ENCODE measurements around the gene VPREB3. TPM values are rescaled to one million over a fixed set of nuclear protein-coding genes. Genes with fewer than 3 reads are reported as not detected.

VPREB3 gene
- total and polyA plus RNA-seq, 2 of the 8 experiments (the other 6 are each of a cell fraction or from before 2014, with no cell fraction given): 0.52 to 4.6 TPM

GRCh38 chr22:23714596-23715578 is 39.3 kb downstream of the VPREB3 start:
- no peak overlapping the region for H3K56ac ChIP-seq (replicated peaks; ENCODE audit: insufficient read length, low read depth, low read length)
- CTCF ChIA-PET (ENCODE audit: partially characterized antibody): no interaction called here
- POLR2A ChIA-PET (ENCODE audit: partially characterized antibody): no interaction called here
- no peak overlapping the region for H3K4ac ChIP-seq (replicated peaks; ENCODE audit: insufficient read length, low read depth, low read length)
- peaks cover 7 to 31% (median 15%) of the 10 kb centered on the region in 4 experiments for H3K36me3 ChIP-seq (ENCODE audit: control insufficient read depth in 2 of 4, insufficient read depth in 4 of 4, low read length in 3 of 4)
- H2BK20ac ChIP-seq (ENCODE audit: low read length): no peak overlapping the region
- no peak overlapping the region for H2BK12ac ChIP-seq (ENCODE audit: low read depth, low read length)
- no peak overlapping the region for H2AK5ac ChIP-seq (ENCODE audit: low read depth, low read length)
- no peak overlapping the region for H3K27ac ChIP-seq (ENCODE audit: low read depth, low read length)
- H3K9me3 ChIP-seq (ENCODE audit: insufficient read depth in 2 of 2, low read depth in 1 of 2, low read length in 1 of 2): no peaks in the 10 kb centered on the region
- H4K20me1 ChIP-seq (replicated peaks in 1 of 2; ENCODE audit: control insufficient read depth in 1 of 2, insufficient read depth in 2 of 2, low read length in 2 of 2): peaks cover 0 to 9% of the 10 kb centered on the region in 2 experiments
- FAIRE-seq (no peak), DNase-seq (ENCODE audit: low read depth in 1 of 2, low spot score in 2 of 2) (no peak)
- H3K4me3 ChIP-seq (ENCODE audit: extremely low read depth in 1 of 4, insufficient read depth in 2 of 4, low read depth in 3 of 4, low read length in 4 of 4): no peak overlapping the region
- peaks cover 12% of the 10 kb centered on the region for H3K79me1 ChIP-seq (ENCODE audit: low read depth, low read length)
- H2BK120ac ChIP-seq (replicated peaks; ENCODE audit: low read depth, low read length): no peak overlapping the region
- H3K9ac ChIP-seq (replicated peaks in 1 of 4; ENCODE audit: extremely low read depth in 1 of 4, low read depth in 3 of 4, low read length in 3 of 4): no peak overlapping the region
- no peaks in the 10 kb centered on the region for H3K23me2 ChIP-seq (ENCODE audit: low read depth, low read length)
- H3K18ac ChIP-seq (ENCODE audit: extremely low read depth, low read length): no peak overlapping the region
- H3K14ac ChIP-seq (ENCODE audit: insufficient read length): no peak overlapping the region
- H4K91ac ChIP-seq (replicated peaks; ENCODE audit: insufficient read length, low read length): no peak overlapping the region
- no peak overlapping the region for H3K23ac ChIP-seq (ENCODE audit: insufficient read length)
- 96% methylated on average over 18 of the region's 23 CpGs; no CpG with 5 or more reads in 1 of the 2 experiments for WGBS, 2 experiments (ENCODE audit: extremely low coverage in 1 of 2, insufficient coverage in 1 of 2, insufficient read length in 1 of 2, insufficient replicate concordance in 2 of 2, low coverage in 1 of 2, low lambda C conversion rate in 2 of 2, missing lambda C conversion rate in 1 of 2)
- H3K4me1 ChIP-seq (replicated peaks in 1 of 4; ENCODE audit: control insufficient read depth in 3 of 4, insufficient read depth in 4 of 4, low read length in 3 of 4): peaks cover 0 to 5% (median 2%) of the 10 kb centered on the region in 4 experiments; a peak in 5 of 7 replicates
- no peak overlapping the region; a peak in 1 of 4 replicates for H3K4me2 ChIP-seq (ENCODE audit: insufficient read depth in 1 of 2, low read depth in 2 of 2, low read length in 2 of 2)
- H2BK5ac ChIP-seq (ENCODE audit: low read depth, low read length): no peak overlapping the region
- H2AFZ ChIP-seq (ENCODE audit: low read length): no peak overlapping the region
- H4K8ac ChIP-seq (ENCODE audit: extremely low read depth, insufficient read depth, low read length): peak overlapping the region; percentile 11; the same call in 1 of the 2 replicates
- no peak overlapping the region for H4K5ac ChIP-seq (ENCODE audit: insufficient read length, low read depth, low read length)
- H3K27me3 ChIP-seq (replicated peaks in 1 of 4; ENCODE audit: control insufficient read depth in 3 of 4, extremely low read depth in 1 of 4, insufficient read depth in 3 of 4, low read length in 3 of 4): no peaks in the 10 kb centered on the region; a peak in 1 of 7 replicates
- no peak overlapping the region for H2BK15ac ChIP-seq (ENCODE audit: low read length)
- H3K79me2 ChIP-seq (ENCODE audit: control insufficient read depth in 1 of 2, insufficient read depth in 2 of 2, low read length in 2 of 2): peaks cover 0 to 6% of the 10 kb centered on the region in 2 experiments; a peak in 1 of 4 replicates
- TF ChIP-seq MAX (IDR thresholded peaks at IDR 0.05): no peak
- no peak for TF ChIP-seq KDM1A (IDR thresholded peaks at IDR 0.05; ENCODE audit: borderline replicate concordance, low read length)
- no peak for TF ChIP-seq POLR2AphosphoS5 (IDR thresholded peaks at IDR 0.05; ENCODE audit: low read depth, low read length)
- TF ChIP-seq KDM4A (IDR thresholded peaks at IDR 0.05; ENCODE audit: low read depth, low read length, severe bottlenecking): no peak
- TF ChIP-seq CBX5 (IDR thresholded peaks at IDR 0.05; ENCODE audit: low read depth, low read length): no peak
- no peak for TF ChIP-seq SUZ12 (IDR thresholded peaks at IDR 0.05; ENCODE audit: low read length)
- no peak for TF ChIP-seq SP1 (IDR thresholded peaks at IDR 0.05; ENCODE audit: low read depth, low read length)
- no peak for TF ChIP-seq E2F6 (IDR thresholded peaks at IDR 0.05)
- TF ChIP-seq SIN3A (conservative IDR thresholded peaks at IDR 0.05 in 1 of 2, IDR thresholded peaks at IDR 0.05 in 1 of 2; ENCODE audit: low read depth in 1 of 2, low read length in 2 of 2): no peak
- no peak for TF ChIP-seq CEBPB (IDR thresholded peaks at IDR 0.05; ENCODE audit: low read depth, low read length)
